Medulla oblongata (tissue), 1 donor: ENCODE results near the gene COL8A1.
A peak's percentile ranks its signal among the peaks of the same experiment; 100 is the strongest.
"Not testable (repeated sequence)": the region's sequence is repeated elsewhere in the genome, so short reads cannot be mapped to it uniquely, and the experiment has no call there.

ENCODE experiments used
- DNase-seq: peaks from one replicate; pipeline ENCODE4 v3.0.0-alpha.2; 2015; ENCODE audit errors: extremely low spot score

The COL8A1 gene

DNA sequence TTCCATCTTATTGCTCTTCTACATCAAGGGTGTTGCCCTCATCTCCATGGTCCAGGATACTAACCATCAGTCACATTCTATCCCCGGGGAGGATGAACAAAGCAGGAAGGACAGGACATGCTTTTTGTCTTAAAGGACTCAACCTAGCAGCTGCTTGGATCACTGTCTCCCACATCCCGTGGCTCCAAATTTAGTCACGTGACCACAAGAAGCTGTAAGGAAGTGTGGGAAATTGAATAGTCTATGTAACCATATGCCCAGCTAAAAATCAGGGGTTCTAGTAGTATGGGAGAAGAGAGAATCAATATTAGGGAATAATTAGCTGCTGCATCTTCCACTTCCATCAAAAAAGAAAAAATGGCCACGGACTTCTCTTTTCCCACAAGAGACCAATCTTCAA is 161.0 kb downstream of the COL8A1 start:
- no peak for DNase-seq

DNA sequence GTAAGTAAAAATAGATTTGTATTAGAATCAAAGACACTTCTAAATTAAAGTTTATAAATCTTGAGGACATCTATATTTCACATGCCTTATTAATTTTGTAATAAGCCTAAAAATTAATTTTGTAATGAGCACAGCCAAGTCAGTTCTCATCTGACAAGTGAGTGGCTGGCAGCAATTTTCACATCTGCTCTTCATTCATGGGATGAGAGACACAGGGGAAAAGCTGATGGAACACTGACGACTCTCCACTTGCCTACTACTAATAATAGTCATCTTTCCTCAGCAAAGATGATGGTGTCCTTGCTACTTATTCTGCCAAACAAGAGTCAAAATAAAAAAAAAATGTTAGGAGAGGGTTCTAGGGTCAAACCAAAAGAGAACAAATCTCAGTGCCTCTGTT is 164.9 kb downstream of the COL8A1 start:
- no peak for DNase-seq

DNA sequence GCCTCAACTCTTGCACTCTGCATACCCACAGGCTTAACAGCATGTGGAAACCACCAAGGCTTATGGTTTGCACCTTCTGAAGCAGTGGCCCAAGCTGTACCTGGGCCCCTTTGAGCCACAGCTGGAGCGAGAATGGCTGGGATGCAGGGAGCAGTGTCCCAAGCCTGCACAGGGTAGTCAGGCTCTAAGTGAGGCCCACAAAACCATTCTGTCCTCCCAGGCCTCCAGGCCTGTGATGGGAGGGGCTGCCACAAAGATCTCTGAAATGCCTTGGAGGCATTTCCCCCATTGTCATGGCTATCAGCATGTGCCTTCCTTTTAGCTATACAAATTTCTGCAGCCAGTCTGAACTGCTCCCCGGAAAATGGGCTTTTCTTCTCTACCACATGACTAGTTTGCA is 166.8 kb downstream of the COL8A1 start:
- no peak for DNase-seq

DNA sequence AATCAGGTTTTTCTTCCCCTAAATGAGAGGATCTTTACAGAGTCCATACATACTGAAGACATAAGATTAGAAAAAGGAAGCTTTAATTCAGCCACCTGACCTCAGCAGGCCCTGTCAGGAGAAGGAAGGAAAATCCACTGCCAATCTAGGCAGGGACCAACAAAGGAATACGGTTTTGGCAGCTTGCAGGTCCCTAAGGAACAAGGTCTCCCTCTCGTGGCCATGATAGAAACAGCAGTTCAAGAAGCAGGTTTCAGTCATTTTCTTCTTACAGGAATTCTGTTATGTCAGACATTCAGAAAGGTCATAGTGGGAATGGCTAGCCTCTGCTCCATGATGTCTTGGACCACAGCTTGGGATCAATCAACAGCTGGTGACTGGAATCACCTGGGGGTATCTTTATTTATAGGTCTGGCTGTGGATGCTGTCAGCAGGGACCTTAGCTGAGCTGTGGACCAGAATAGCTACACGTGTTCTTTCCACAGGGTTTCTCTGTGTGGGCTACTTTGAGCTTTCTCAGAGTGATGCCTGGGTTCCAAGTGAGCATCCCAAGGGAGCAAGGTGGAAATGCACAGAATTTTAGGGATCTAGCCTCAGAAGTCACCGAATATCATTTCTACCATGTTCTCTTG is 169.9 kb downstream of the COL8A1 start:
- peak; percentile 48 for DNase-seq

DNA sequence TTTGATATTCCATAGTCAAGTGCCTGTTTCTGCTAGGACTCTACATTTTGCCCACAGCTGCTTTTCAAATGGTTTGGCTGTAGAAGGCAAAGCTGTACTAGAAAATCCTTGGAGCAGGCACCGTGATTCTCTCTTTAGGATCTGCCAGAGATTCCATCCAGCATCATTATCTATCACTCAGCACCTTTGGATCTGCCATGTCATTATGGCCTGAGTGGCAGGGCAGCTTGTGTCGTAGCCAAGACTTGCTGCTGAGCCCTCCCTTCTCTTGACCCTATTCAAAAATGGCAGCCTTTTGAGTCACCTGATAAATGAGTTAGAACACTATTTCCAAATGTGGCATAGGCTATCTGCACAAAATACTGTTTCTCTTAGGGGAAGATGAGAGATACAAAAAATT is 171.2 kb downstream of the COL8A1 start:
- DNase-seq = no peak

DNA sequence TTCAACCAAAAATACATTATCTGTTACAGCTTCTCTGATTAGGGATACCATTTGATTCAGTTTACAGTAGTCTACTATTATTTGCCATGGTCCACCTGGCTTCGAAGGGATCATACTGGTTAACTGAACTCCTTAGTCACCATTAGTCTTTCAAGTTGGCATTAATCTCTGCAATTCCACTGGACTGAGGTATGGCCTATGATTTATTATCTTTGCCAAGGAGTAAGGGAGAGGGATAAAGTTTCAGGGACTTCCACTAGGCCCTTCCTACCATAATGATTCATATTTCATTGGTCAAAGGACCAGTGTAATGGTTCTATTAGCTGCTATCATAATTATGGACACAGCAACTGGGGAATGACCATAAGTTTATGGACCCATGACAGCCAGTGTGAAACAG is 172.0 kb downstream of the COL8A1 start:
- no peak for DNase-seq

DNA sequence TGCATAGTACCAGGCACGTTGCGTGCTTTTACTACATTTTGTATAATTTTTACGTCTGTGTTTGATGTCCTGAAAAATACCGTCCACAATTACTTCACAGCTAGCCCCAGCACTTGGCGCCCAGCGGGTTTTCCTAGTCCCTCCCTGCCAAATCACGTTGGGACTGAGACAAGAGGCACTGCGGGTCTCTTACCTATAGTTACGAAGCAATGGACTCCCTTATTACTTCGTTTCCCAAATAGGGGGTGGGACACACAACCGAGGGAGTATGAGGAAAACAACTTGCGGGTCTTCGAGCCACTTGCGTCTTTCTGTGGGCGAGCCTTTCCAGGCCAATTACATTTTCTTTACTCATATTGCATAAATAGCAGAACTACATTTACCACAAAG is 178.6 kb downstream of the COL8A1 start:
- DNase-seq = no peak

DNA sequence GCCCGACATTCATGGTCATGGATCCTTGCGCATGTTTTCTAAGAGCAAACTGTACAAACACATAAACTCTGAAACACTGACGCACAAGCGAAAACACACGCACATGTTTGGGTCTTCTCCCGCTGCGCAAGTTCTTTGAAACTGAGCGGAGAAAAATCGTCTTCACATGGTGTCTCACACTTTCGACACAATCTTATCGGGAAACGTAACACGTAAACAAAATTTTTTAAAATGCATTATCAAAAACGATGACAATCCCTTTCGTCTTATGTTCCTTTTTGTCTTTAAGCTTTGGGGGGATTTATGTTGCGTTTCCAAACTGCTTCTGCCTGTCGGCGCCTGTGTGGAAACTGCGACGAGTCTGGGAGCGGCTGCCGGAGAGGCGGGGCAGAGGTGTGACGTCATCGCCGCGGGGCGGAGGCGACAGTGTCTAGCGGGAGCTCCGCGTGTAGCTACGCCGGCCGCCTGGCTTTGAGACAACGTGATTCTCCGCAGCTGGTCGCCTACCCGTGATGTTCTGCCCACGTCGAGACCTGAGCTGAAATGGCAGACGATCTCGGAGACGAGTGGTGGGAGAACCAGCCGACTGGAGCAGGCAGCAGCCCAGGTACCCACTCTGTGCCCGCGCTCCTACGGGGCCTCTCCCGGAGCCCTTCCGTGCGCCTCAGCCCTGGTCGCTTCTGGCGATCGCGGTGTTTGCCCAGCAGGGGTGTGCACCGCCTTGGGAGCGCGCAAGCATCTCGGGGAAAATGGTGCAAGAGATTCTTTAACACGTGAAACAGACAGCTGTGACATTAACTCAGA is 179.2 kb downstream of the COL8A1 start, which contains the start of gene CMSS1:
Gene CMSS1, plus strand, starts transcription at position 426 of the 804 bp plus-strand sequence.
- DNase-seq = peak; percentile 91

DNA sequence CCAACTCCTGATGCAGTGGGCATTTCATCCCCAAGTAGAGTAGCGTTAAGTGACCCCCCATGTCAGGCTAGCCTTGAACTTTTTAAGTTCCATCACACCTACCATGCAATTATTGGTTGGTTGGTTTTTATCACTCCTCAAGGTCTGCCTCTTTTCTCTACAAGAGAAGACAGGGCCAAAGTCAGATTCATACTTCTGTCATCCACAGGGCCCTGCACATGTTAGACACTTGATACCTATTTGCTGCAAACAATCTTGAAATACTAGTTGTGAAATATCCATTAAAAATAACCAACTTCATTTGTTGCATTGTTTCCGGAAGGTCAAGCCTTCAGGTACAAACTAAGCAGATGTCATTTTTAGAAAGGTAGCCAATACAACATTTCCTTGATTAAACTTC is 180.4 kb downstream of the COL8A1 start:
- DNase-seq = no peak

DNA sequence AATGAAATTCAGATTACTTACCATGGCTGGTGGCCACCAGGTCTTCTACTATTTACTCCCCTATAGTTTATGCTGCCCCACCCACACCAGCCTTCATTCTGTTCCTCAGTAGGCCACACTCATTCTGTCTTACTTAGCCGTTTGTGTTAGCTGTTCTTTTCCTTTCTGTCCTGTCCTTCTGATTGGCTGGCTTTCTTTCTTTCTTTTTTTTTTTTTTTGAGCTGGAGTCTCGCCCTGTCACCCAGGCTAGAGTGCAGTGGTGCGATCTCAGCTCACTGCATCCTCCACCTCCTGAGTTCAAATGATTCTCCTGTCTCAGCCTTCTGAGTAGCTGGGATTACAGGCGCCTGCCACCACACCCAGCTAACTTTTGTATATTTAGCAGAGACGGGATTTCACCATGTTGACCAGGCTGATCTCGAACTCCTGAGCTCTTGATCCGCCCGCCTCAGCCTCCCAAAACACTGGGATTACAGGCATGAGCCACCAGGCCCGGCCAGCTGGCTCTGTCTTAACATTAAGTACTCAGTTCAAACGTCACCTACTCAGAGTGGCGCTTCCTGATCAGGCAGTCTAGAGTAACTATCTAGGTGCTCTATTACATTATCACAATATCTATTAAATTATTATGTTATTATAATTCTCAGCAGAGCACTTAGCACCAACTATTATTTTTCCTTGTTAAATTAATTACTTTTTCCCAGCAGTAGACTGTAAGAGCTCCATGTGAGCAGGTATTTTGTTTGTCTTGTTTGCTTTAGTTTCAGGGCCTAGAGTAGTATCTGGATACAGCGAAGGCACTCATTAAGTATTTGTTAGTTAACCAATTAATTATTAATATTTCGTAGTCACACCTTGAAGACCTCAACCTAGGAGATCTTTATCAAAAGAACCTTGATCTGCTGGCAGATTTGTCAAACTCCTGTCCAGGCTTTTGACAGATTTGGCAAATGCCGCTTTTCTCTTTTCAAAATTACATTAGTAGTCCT is 185.6 kb downstream of the COL8A1 start:
- no peak for DNase-seq

DNA sequence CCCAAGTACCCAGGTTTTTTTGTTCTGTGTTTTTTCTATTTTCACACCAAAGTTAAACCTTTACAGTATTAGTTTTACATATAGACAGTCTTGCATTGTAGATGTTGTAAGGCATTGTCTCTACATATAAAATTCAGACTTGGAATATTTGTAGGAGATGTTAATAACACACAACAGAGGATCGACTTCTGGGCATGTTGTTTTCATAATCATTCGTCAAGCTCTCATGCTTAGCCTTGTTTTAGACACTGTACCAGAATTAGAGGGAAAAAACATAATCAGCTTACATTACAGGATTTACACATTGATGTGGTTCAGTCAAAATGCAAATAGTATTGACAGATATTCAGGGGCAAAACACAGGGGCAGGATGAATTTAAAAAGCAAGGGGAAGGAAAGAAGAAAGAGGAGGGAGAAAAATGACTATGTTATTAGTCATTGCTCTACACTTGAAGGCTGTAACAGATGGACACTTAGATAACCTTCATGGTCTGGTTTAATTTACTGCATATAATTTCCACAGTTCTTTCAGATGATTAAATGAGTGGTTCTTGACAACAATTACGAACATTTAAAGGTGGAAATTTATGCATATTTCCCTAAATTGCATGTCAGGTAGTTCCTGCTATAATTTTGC is 186.7 kb downstream of the COL8A1 start:
- no peak for DNase-seq

DNA sequence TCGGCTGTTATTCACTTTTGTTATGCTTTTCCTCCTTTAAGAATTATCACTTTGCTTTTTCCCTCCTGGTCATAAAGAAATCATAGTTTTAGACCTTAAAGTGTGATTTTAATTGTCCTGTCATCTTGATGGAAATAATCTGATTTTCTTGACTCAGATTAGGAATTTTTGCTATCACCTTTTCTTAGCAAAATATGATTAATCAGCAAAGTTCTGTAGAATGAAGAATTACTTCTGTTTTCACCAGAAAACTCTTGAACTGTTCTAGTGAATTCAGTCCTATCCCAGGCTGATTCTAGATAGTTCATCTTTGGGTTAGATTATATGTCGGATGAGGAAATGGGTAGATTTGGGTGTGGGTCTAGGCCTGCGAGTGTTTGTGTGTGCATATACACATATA is 191.4 kb downstream of the COL8A1 start:
- DNase-seq = no peak

DNA sequence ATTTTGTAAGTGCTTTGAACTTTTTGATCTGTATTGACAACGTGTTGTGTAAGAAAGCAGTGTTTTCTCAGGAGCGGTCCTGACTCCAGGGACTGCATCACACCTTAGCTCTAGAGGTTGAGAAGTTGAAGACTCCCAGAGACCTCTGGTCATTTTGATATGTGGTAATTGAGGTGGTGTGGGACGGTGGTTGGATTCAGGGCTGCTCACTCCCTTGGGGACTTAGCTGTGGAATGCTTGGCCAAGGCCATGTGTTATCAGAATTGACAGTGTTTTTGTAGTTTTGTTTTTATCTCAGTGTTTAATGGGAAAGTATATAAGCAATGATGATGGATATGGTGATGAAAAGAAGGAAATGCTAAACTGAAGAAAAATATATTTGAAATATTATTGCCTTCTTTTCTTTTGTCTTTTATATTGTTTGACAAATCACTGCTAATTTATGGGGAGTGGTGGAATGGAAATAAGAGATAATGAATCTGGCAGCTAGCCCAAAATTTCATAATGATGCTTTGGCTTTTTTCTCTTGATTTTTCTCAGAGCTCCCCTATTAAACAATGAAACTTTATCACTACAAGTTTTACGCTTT is 195.3 kb downstream of the COL8A1 start:
- DNase-seq = no peak

DNA sequence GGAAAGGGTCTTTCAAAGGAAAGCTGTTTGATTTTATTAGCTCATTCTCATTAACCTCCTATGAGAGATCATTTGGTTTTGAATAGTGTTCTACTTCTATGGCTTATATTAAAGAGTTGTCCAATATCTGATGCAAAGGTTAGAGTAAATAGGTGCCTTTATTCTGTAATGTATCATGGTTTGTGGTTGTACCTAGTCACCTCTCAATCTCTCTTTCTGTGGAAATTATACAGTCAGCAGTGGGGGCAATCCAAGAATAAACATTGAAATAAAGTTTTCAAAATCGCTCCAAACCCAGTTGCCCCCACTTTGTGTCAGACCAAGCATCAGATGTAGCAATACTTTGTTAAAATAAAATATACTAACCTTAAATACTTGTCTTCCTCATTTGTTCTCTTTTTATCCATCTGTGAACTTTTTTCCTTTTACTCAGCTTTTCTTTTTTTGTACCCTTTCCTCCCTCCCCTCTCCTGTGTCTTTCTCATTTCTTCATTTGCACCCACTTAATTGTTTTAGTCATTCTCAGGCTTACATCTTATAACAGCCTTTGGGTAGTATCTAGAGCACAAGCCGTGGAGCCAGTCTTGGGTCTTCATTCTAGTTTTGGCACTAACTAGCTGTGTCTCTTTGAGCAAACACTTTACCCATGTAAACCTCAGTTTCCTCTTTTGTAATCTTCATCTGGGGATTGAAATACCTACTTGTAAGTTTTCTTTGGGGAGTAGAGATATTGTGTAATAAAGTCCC is 196.0 kb downstream of the COL8A1 start:
- no peak for DNase-seq

DNA sequence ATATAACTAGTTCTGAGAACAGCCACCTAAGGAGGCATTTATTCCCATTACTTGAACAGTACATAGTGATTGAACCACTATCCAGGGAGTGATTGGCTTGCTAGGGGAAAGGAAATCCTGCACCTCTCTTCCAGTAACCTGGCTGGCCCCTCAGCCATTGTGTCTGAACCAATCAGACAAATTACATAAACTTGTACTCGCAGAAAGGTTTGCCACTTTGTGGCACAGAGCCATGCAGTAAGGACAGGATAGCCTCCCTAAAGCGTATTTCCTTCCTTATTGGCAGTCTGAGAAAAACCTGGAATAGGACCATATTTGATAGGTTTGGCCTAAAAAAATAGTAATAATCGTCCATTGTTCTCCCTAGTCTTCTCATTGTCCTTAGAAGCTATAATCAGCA is 198.3 kb downstream of the COL8A1 start:
- no peak for DNase-seq

DNA sequence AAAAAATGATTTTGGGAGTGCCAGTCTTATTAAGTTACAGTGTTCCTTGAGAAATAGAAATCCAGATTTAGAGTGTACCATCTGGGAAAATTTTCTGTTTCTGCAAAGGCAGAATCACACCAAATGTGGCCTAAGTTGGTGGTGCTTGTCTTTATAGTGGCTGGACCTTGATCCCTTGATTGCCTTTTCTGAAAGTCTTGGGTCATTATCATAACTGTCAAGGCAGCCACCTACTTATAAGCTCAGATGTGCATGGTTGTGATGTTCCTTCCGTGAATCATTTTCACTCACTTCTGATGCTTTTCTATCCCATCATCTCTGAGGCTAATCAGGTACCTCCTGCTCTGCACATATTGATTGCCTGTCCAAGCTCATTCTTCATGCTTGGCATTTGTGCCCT is 199.3 kb downstream of the COL8A1 start:
- DNase-seq = no peak

DNA sequence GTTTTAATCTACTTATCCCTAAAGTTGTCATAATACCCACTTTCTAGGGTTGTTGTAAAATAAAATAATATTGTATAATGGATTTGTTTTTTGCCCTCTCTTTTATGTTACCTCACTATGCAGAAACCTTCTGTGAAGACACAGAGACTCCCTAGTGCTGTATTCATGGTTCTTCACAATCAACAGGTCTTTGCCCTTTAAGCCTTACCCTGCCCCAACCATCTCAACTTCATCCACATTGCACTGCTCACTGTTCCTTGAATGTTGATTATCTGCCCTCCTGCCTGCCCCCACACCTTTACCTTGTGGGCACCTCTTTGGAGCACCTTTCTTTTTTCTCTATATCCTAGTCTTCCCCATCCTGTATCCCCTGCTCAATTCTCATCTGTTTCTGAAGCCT is 200.4 kb downstream of the COL8A1 start:
- DNase-seq = no peak

DNA sequence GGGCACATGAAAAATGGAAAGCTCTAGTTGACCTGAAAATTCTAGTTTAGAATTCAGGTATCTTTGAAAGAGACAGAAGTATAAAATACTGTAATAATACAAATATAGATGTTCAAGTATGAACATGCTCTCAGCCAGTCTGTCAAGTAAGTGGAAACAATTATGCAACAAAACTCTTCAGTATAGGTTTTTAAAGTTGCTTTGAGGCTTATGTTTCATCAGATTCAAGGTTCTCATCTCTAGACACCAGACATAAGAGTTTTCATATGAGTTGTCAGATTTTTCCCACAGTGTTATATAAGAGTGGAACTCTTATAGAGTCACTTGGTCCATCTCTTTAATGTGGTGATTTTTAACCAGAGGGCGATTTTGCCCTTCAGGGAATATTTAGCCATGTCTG is 201.2 kb downstream of the COL8A1 start:
- DNase-seq = no peak

DNA sequence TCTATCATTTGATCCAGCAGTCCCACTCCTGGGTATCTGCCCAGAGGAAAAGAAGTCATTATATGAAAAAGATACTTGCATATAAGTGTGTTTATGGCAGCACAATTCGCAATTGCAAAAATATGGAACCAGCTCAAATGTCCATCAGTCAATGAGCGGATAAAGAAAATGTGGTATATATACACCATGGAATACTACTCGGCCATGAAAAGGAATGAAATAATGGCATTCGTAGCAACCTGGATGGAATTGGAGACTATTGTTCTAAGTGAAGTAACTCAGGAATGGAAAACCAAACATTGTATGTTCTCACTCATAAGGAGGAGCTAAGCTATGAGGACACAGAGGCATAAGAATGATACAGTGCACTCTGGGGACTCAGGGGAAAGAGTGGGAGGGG is 203.6 kb downstream of the COL8A1 start:
- DNase-seq = not testable (repeated sequence)

DNA sequence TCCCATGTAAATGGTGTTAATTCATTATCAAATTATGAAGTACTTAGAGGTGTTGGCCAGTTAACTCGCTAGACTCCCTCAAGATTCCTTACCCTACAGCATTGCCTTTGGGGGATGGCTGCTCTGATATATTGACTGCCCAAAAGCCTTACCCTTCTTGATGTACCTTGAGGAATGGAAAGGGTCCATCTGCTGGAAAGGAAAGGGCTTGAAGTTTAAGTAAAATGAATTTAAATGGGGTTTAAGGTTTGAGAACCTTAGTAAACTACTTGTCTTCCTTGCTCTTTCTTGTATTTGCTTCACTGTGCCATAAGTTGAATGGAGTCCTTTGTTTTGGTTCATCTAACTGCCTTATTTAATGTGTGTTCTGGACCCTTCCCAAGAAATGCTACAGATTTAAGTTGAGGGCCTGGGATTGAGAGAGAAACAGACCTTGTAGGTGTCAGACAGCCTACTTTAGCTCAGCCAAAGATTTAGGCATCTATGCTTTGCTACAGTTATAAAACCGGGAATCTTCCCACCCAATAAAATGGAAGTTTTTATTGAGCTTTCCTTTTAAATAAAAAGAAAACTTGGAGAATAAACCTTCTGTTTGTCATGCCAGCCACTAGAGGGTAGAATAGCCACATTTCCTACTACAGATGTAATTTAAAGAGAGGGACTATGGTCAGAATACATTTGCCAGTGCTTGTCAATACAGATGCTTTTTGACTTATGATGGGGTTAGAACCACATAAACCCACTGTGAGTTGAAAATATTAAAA is 204.6 kb downstream of the COL8A1 start:
- DNase-seq = peak; percentile 60
